GM23338 (cell line): ENCODE results near the gene MICAL3.

Experiments used
- CREB1 ChIP-seq: fragments of 250-450 bp; sonication (Bioruptor Pico); IDR thresholded peaks from 2 replicates; pipeline ENCODE4 v1.5.0; 2020; ENCODE audit warnings: low read depth, mild to moderate bottlenecking, moderate library complexity
- CTCF ChIP-seq, 2 experiments: fragments of 200-600 bp in 1 of 2; sonication (generic) in 1 of 2; conservative IDR thresholded peaks; 2 replicates each; pipeline versions ENCODE4 v1.5.1 to v1.6.1; 2016 to 2017; ENCODE audit warnings: antibody characterized with exemption in 2 of 2, low read depth in 2 of 2, mild to moderate bottlenecking in 2 of 2, moderate library complexity in 1 of 2
- ETS1 ChIP-seq: IDR thresholded peaks from 2 replicates; pipeline ENCODE4 v1.6.1; 2016; ENCODE audit warnings: antibody characterized with exemption
- EZH2 ChIP-seq: fragments of 200-600 bp; sonication (generic); IDR thresholded peaks from one replicate; pipeline ENCODE4 v1.8.0; 2017; ENCODE audit warnings: antibody characterized with exemption, mild to moderate bottlenecking, low read depth; ENCODE audit not compliant: unreplicated experiment
- EZH2phosphoT487 ChIP-seq: fragments of 200-600 bp; sonication (generic); IDR thresholded peaks from one replicate; pipeline ENCODE4 v1.8.1; 2018; ENCODE audit warnings: antibody characterized with exemption; ENCODE audit not compliant: unreplicated experiment
- JUNB ChIP-seq: IDR thresholded peaks from one replicate; pipeline ENCODE4 v1.6.1; 2016; ENCODE audit warnings: antibody characterized with exemption; ENCODE audit not compliant: unreplicated experiment
- NANOG ChIP-seq: IDR thresholded peaks from 2 replicates; pipeline ENCODE4 v1.6.1; 2016; ENCODE audit warnings: antibody characterized with exemption, borderline replicate concordance
- POLR2AphosphoS5 ChIP-seq: IDR thresholded peaks from 2 replicates; pipeline ENCODE4 v1.6.1; 2016; ENCODE audit warnings: antibody characterized with exemption, low read depth
- REST ChIP-seq: IDR thresholded peaks from one replicate; pipeline ENCODE4 v1.6.1; 2018; ENCODE audit warnings: antibody characterized with exemption; ENCODE audit not compliant: unreplicated experiment
- ZNF331 ChIP-seq: fragments of 250-450 bp; sonication (Bioruptor Pico); IDR thresholded peaks from 2 replicates; pipeline ENCODE4 v1.5.0; 2020; ENCODE audit warnings: low read depth, mild to moderate bottlenecking, moderate library complexity

GRCh38 chr22:17998913-17999312 lies 25.4 kb downstream of the MICAL3 start:
- TF ChIP-seq CTCF (conservative IDR thresholded peaks at IDR 0.05; ENCODE audit: low read depth in 2 of 2) (no peak), REST (no peak), EZH2phosphoT487 (no peak), JUNB (no peak), EZH2 (no peak), POLR2AphosphoS5 (no peak), CREB1 (CRISPR knock-in tag) (no peak), ZNF331 (CRISPR knock-in tag) (no peak), NANOG (no peak), ETS1 (no peak)
